Endothelial cell (in vitro differentiated cells): ENCODE results near the gene ARHGAP20. TPM values are rescaled to one million over a fixed set of nuclear protein-coding genes. Genes with fewer than 3 reads are reported as not detected.

Experiments
- DNase-seq: peaks from one replicate; pipeline ENCODE4 v3.0.0; 2021; ENCODE audit warnings: low spot score
- H3K27ac Mint-ChIP-seq: one replicate; pipeline ENCODE4 v1.8.0; 2021; ENCODE audit warnings: mixed read lengths, inconsistent platforms; ENCODE audit not compliant: unreplicated experiment
- H3K27me3 Mint-ChIP-seq: one replicate; pipeline ENCODE4 v1.8.0; 2021; ENCODE audit warnings: mild to moderate bottlenecking, moderate library complexity, mixed read lengths, inconsistent platforms; ENCODE audit not compliant: unreplicated experiment
- H3K36me3 Mint-ChIP-seq: one replicate; pipeline ENCODE4 v1.8.0; 2021; ENCODE audit warnings: mild to moderate bottlenecking, low read depth, mixed read lengths, inconsistent platforms; ENCODE audit not compliant: unreplicated experiment
- H3K4me1 Mint-ChIP-seq: one replicate; pipeline ENCODE4 v1.8.0; 2021; ENCODE audit warnings: mild to moderate bottlenecking, mixed read lengths, inconsistent platforms; ENCODE audit not compliant: unreplicated experiment
- H3K4me3 Mint-ChIP-seq: one replicate; pipeline ENCODE4 v1.8.0; 2021; ENCODE audit warnings: mild to moderate bottlenecking, mixed read lengths, inconsistent platforms; ENCODE audit not compliant: unreplicated experiment
- H3K9me3 Mint-ChIP-seq: one replicate; pipeline ENCODE4 v1.8.0; 2021; ENCODE audit warnings: mixed read lengths, inconsistent platforms; ENCODE audit not compliant: unreplicated experiment
- CTCF ChIP-seq: fragments of 200-600 bp; sonication (generic); IDR thresholded peaks from one replicate; pipeline ENCODE4 v1.5.0; 2021; ENCODE audit warnings: antibody characterized with exemption; ENCODE audit not compliant: unreplicated experiment
- long read RNA-seq: library from polyadenylated mRNA; unstranded; transcript quantifications from one replicate; pipeline ENCODE4 v2.0.0, GENCODE V29; 2020; ENCODE audit not compliant: unreplicated experiment
- total RNA-seq: library from RNA; stranded (reverse); fragmentation: NEBNext Ultra II Directional; extraction: Animal tissue kit (Norgen Biotek cat#: 25700); gene quantifications from one replicate; pipeline ENCODE4 v1.2.1, GENCODE V29; 2021; ENCODE audit not compliant: unreplicated experiment

The ARHGAP20 gene
- 0.36 TPM for total RNA-seq
- long read RNA-seq, result 0 reads

- Mint-ChIP-seq H3K27ac (no peak within 1 kb of the TSS), H3K9me3 (no peaks in the 10 kb centered on the region), H3K4me3 (peak within 1 kb of the TSS; percentile 72), H3K36me3 (no peaks in the 10 kb centered on the region), H3K27me3 (peaks cover 13% of the 10 kb centered on the region), H3K4me1 (peaks cover 12% of the 10 kb centered on the region)
- TF ChIP-seq CTCF, result no peak
- peak; percentile 69 for DNase-seq
Observed at GRCh38 chr11:110711776-110712658, at the start of gene ARHGAP20. Gene ARHGAP20 (minus strand): TSS chr11:110712437. CDS start chr11:110712231, 206 bp downstream.

- TF ChIP-seq CTCF, result no peak
- H3K27me3 Mint-ChIP-seq, result no peaks in the 10 kb centered on the region
- no peak overlapping the region for H3K4me3 Mint-ChIP-seq
- H3K36me3 Mint-ChIP-seq, result no peaks in the 10 kb centered on the region
- DNase-seq, result no peak
- no peaks in the 10 kb centered on the region for H3K9me3 Mint-ChIP-seq
- no peak overlapping the region for H3K27ac Mint-ChIP-seq
- H3K4me1 Mint-ChIP-seq, result no peaks in the 10 kb centered on the region
Observed at GRCh38 chr11:110761991-110762390, 49.8 kb upstream of the ARHGAP20 start.

GRCh38 chr11:110761131-110761530, 48.9 kb upstream of the ARHGAP20 start:
- Mint-ChIP-seq H3K27ac (no peak overlapping the region), H3K36me3 (no peaks in the 10 kb centered on the region), H3K4me1 (no peaks in the 10 kb centered on the region), H3K9me3 (no peaks in the 10 kb centered on the region), H3K4me3 (no peak overlapping the region), H3K27me3 (no peaks in the 10 kb centered on the region)
- DNase-seq, result no peak
- TF ChIP-seq CTCF, result no peak

- no peaks in the 10 kb centered on the region for H3K9me3 Mint-ChIP-seq
- no peak overlapping the region for H3K4me3 Mint-ChIP-seq
- no peak for TF ChIP-seq CTCF
- no peak for DNase-seq
- no peaks in the 10 kb centered on the region for H3K27me3 Mint-ChIP-seq
- H3K27ac Mint-ChIP-seq, result no peak overlapping the region
- H3K36me3 Mint-ChIP-seq, result no peaks in the 10 kb centered on the region
- H3K4me1 Mint-ChIP-seq, result no peaks in the 10 kb centered on the region
Observed at GRCh38 chr11:110759972-110760381, 47.7 kb upstream of the ARHGAP20 start.
